Muscle of arm (tissue), 12 donors: Measurements from ENCODE around the gene DSTN. TPM values are rescaled to one million over a fixed set of nuclear protein-coding genes. Genes with fewer than 3 reads are reported as not detected.

Experiments
- polyA plus RNA-seq, 12 donors: library from polyadenylated mRNA; unstranded; fragments of 120-200 nt; gene quantifications; one replicate each; pipeline ENCODE4 v1.2.1, GENCODE V29; 2013; ENCODE audit not compliant: insufficient read length in 12 of 12

Gene DSTN
- polyA plus RNA-seq, 12 donors = 231 to 323 (median 284) TPM; not detected in 1

Other genes with a start within 250 kb of the DSTN start
- 1 to 10 TPM in 10 of 12 donors, not detected in 2; 1.9 to 4.0 (median 2.8) TPM for gene BFSP1, start 38.7 kb upstream of the DSTN start, polyA plus RNA-seq
- 100 to 1,000 TPM in 8 of 12 donors, 10 to 100 TPM in 3, not detected in 1; 96.1 to 186 (median 114) TPM for gene RRBP1, start 112.2 kb downstream of the DSTN start, polyA plus RNA-seq
- gene BANF2, start 129.9 kb downstream of the DSTN start, polyA plus RNA-seq = not detected